Type B pancreatic cell (in vitro differentiated cells): ENCODE measurements around the gene AGAP3. TPM values are rescaled to one million over a fixed set of nuclear protein-coding genes. Genes with fewer than 3 reads are reported as not detected.

Source experiments
- DNase-seq: peaks from one replicate; pipeline ENCODE4 v3.0.0; 2021; ENCODE audit warnings: mixed read lengths; ENCODE audit not compliant: unreplicated experiment; ENCODE audit errors: extremely low spot score
- H3K27ac Mint-ChIP-seq: 2 replicates; pipeline ENCODE4 v1.8.0; 2021; ENCODE audit warnings: mild to moderate bottlenecking, mixed read lengths
- H3K27me3 Mint-ChIP-seq: 2 replicates; pipeline ENCODE4 v1.8.0; 2021; ENCODE audit warnings: mixed read lengths
- H3K36me3 Mint-ChIP-seq: 2 replicates; pipeline ENCODE4 v1.8.0; 2021; ENCODE audit warnings: mixed read lengths
- H3K4me1 Mint-ChIP-seq: one replicate; pipeline ENCODE4 v1.8.0; 2021; ENCODE audit warnings: mixed read lengths; ENCODE audit not compliant: unreplicated experiment
- H3K4me3 Mint-ChIP-seq: 2 replicates; pipeline ENCODE4 v1.8.0; 2021; ENCODE audit warnings: mild to moderate bottlenecking, mixed read lengths
- H3K9me3 Mint-ChIP-seq: 2 replicates; pipeline ENCODE4 v1.8.0; 2021; ENCODE audit warnings: mixed read lengths
- CTCF ChIP-seq: fragments of 200-600 bp; sonication (generic); conservative IDR thresholded peaks from 2 replicates; pipeline ENCODE4 v1.5.0; 2021; ENCODE audit warnings: antibody characterized with exemption, mild to moderate bottlenecking
- total RNA-seq: library from RNA; stranded (reverse); gene quantifications from 2 replicates; pipeline ENCODE4 v1.2.1, GENCODE V29; 2021; ENCODE audit warnings: low replicate concordance

Gene AGAP3
- total RNA-seq, 1 donor from 2014 or later, result 114 TPM

- DNase-seq, result no peak
- peaks cover 65% of the 10 kb centered on the region for H3K27me3 Mint-ChIP-seq
- no peaks in the 10 kb centered on the region for H3K36me3 Mint-ChIP-seq
- H3K9me3 Mint-ChIP-seq, result peaks cover 11% of the 10 kb centered on the region
- no peak for TF ChIP-seq CTCF
- H3K27ac Mint-ChIP-seq, result no peak overlapping the region
- no peak overlapping the region for H3K4me3 Mint-ChIP-seq
- H3K4me1 Mint-ChIP-seq, result peaks cover 13% of the 10 kb centered on the region
Observed at GRCh38 chr7:151173386-151174245, 87.3 kb downstream of the AGAP3 start.

GRCh38 chr7:151174246-151175046 lies 88.2 kb downstream of the AGAP3 start:
- TF ChIP-seq CTCF, result no peak
- H3K27ac Mint-ChIP-seq, result no peak overlapping the region
- peak; percentile 68 for DNase-seq
- no peaks in the 10 kb centered on the region for H3K36me3 Mint-ChIP-seq
- H3K27me3 Mint-ChIP-seq, result peaks cover 62% of the 10 kb centered on the region
- H3K4me1 Mint-ChIP-seq, result peaks cover 8% of the 10 kb centered on the region
- no peak overlapping the region for H3K4me3 Mint-ChIP-seq
- H3K9me3 Mint-ChIP-seq, result peaks cover 11% of the 10 kb centered on the region

GRCh38 chr7:151175047-151175792 lies 88.9 kb downstream of the AGAP3 start:
- Mint-ChIP-seq H3K36me3 (no peaks in the 10 kb centered on the region), H3K9me3 (peaks cover 11% of the 10 kb centered on the region), H3K4me1 (peaks cover 8% of the 10 kb centered on the region), H3K4me3 (no peak overlapping the region), H3K27me3 (peaks cover 60% of the 10 kb centered on the region), H3K27ac (no peak overlapping the region)
- peak; percentile 58 for DNase-seq
- no peak for TF ChIP-seq CTCF

- Mint-ChIP-seq H3K36me3 (no peaks in the 10 kb centered on the region), H3K4me1 (peaks cover 8% of the 10 kb centered on the region)
Observed at GRCh38 chr7:151175793-151176311, 89.6 kb downstream of the AGAP3 start.

More at GRCh38 chr7:151175793-151176311, 89.6 kb downstream of the AGAP3 start:
- TF ChIP-seq CTCF, result no peak
- H3K4me3 Mint-ChIP-seq, result no peak overlapping the region
- H3K27ac Mint-ChIP-seq, result no peak overlapping the region
- DNase-seq, result peak; percentile 55
- H3K27me3 Mint-ChIP-seq, result peaks cover 62% of the 10 kb centered on the region
- H3K9me3 Mint-ChIP-seq, result peaks cover 11% of the 10 kb centered on the region
